ENCODE measurements around the gene DICER1.

DNA sequence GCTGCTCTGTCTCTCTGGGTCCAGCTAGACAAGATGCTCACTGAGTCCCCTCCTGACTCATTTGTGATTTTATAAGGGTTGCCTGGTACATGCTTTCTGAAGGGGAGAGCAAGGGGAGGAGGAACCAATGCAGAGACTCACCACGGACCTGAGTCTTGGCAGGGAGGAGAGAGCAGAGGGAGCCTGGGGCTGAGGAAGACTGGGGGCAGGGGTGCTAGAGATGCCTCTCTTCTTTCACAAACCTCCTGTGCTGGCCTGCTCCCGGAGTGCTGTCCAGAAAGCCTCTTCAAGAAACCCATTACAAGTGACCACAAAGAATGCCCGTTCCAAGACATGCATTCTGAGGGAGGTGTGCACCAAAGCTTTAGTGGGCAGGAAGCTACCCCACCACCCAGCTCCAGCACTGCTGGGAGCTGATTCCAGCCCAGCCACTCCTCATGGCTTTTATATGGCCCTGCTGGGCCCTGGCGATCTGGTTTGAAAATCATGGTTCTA is 33.1 kb upstream of the DICER1 start:
- TF ChIP-seq, protein P1, sequence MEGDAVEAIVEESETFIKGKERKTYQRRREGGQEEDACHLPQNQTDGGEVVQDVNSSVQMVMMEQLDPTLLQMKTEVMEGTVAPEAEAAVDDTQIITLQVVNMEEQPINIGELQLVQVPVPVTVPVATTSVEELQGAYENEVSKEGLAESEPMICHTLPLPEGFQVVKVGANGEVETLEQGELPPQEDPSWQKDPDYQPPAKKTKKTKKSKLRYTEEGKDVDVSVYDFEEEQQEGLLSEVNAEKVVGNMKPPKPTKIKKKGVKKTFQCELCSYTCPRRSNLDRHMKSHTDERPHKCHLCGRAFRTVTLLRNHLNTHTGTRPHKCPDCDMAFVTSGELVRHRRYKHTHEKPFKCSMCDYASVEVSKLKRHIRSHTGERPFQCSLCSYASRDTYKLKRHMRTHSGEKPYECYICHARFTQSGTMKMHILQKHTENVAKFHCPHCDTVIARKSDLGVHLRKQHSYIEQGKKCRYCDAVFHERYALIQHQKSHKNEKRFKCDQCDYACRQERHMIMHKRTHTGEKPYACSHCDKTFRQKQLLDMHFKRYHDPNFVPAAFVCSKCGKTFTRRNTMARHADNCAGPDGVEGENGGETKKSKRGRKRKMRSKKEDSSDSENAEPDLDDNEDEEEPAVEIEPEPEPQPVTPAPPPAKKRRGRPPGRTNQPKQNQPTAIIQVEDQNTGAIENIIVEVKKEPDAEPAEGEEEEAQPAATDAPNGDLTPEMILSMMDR (conservative IDR thresholded peaks at IDR 0.05 in 1 of 2, IDR thresholded peaks at IDR 0.05 in 1 of 2; ENCODE audit: extremely low read depth in 1 of 2, insufficient read depth in 1 of 2, low read depth in 1 of 2, low read length in 2 of 2) = no peak
- TF ChIP-seq EZH2 (IDR thresholded peaks at IDR 0.05; ENCODE audit: borderline replicate concordance, low read length) = no peak

Data from mammary epithelial cell (primary cell).